ENCODE data around the gene NLRX1. TPM values are rescaled to one million over a fixed set of nuclear protein-coding genes. Genes with fewer than 3 reads are reported as not detected.

Gene NLRX1
- total and polyA plus RNA-seq, 10 of the 15 experiments (the other 5 are each of a cell fraction or from before 2014, with no cell fraction given) = 0.85 to 18.5 (median 10.0) TPM

- SMC1A ChIA-PET (ENCODE audit: uncharacterized antibody, unreplicated experiment) = interaction anchor here (0.7 to 4.0 kb wide), 7 partner anchors 8 to 137 kb away, joined by 3 to 42 read pairs (median 6); partner anchors contain the start of gene VPS11
- H3K36me3 ChIP-seq (ENCODE audit: control insufficient read depth in 2 of 2, insufficient read depth in 2 of 2, low read length in 1 of 2) = no peaks in the 10 kb centered on the region
- H3K9me3 ChIP-seq (replicated peaks; ENCODE audit: control insufficient read depth, insufficient read depth, low read length) = no peaks in the 10 kb centered on the region; the same call in 2 of the 3 replicates
- DNase-seq (ENCODE audit: low read depth, low spot score) (no peak), FAIRE-seq (no peak), ATAC-seq (no peak)
- no peak overlapping the region for H3K27ac ChIP-seq (ENCODE audit: control insufficient read depth, insufficient read depth)
- TF ChIP-seq NRF1 (conservative IDR thresholded peaks at IDR 0.05; ENCODE audit: low read depth, low read length) (no peak), CBFB (IDR thresholded peaks at IDR 0.05; ENCODE audit: low read depth) (no peak), CBX3 (IDR thresholded peaks at IDR 0.05; ENCODE audit: borderline replicate concordance, low read depth) (no peak), TARDBP (IDR thresholded peaks at IDR 0.05; ENCODE audit: borderline replicate concordance) (no peak), ZBED1 (IDR thresholded peaks at IDR 0.05; ENCODE audit: borderline replicate concordance) (no peak), CHD2 (IDR thresholded peaks at IDR 0.05; ENCODE audit: borderline replicate concordance, low read depth, low read length) (no peak), YBX1 (IDR thresholded peaks at IDR 0.05) (no peak), ZNF217 (IDR thresholded peaks at IDR 0.05) (no peak), MAX (IDR thresholded peaks at IDR 0.05; ENCODE audit: low read depth, low read length) (no peak), TAF1 (IDR thresholded peaks at IDR 0.05; ENCODE audit: borderline replicate concordance, low read depth, low read length) (no peak), MEF2B (IDR thresholded peaks at IDR 0.05; ENCODE audit: partially characterized antibody, poor library complexity, severe bottlenecking) (no peak), TCF7 (IDR thresholded peaks at IDR 0.05; ENCODE audit: borderline replicate concordance) (no peak), POU2F2 (IDR thresholded peaks at IDR 0.05; ENCODE audit: borderline replicate concordance, low read depth, low read length) (no peak), IKZF1 (conservative IDR thresholded peaks at IDR 0.05) (no peak), NR2C2 (IDR thresholded peaks at IDR 0.05; ENCODE audit: borderline replicate concordance, control insufficient read depth, insufficient read length, low read depth) (no peak), CUX1 (IDR thresholded peaks at IDR 0.05; ENCODE audit: insufficient replicate concordance, low read depth, low read length) (no peak), ELK1 (IDR thresholded peaks at IDR 0.05; ENCODE audit: low read depth, low read length) (no peak), POLR2AphosphoS2 (IDR thresholded peaks at IDR 0.05; ENCODE audit: low read depth, low read length) (no peak)
- H4K20me1 ChIP-seq (ENCODE audit: control insufficient read depth, insufficient read depth) = no peaks in the 10 kb centered on the region
- BruUV-seq (replicated peaks) = no TSS peak
- peaks cover 29% of the 10 kb centered on the region for H3K79me2 ChIP-seq (ENCODE audit: control insufficient read depth, insufficient read depth, low read length)
- POLR2A ChIA-PET = interaction anchor here (0.5 to 1.7 kb wide), 3 partner anchors 57 to 187 kb away, joined by 3 to 7 read pairs (median 5); partner anchors contain the start of gene HINFP
- intact Hi-C loops (cut with micrococcal nuclease; ENCODE audit: unreplicated experiment) = no loop called here
- H3K4me1 ChIP-seq (ENCODE audit: control insufficient read depth, insufficient read depth, low read length) = peaks cover 9% of the 10 kb centered on the region
- no peak overlapping the region for H3K4me3 ChIP-seq
- in situ Hi-C loops (cut with MboI) = no loop called here
- WGBS (ENCODE audit: insufficient coverage, insufficient replicate concordance, low lambda C conversion rate, missing lambda C conversion rate) = 81% methylated on average over 9 of the region's 9 CpGs
- no peak overlapping the region for H2AFZ ChIP-seq (ENCODE audit: control insufficient read depth, low read depth, low read length)
- RAD21 ChIA-PET (ENCODE audit: unreplicated experiment) = interaction anchor here (1.8 to 3.6 kb wide), 2 partner anchors 58 to 79 kb away, joined by 6 to 44 read pairs; no protein-coding TSS in a partner anchor
- CTCF ChIA-PET = interaction anchor here (0.6 to 4.5 kb wide), 6 partner anchors 8 to 118 kb away, joined by 3 to 63 read pairs (median 24); partner anchors contain the start of gene NLRX1
- no peak overlapping the region for H3K4me2 ChIP-seq (ENCODE audit: control insufficient read depth, insufficient read depth)
- no peaks in the 10 kb centered on the region for H3K27me3 ChIP-seq (replicated peaks in 1 of 2; ENCODE audit: control insufficient read depth in 2 of 2, insufficient read depth in 2 of 2, low read length in 1 of 2)
- H3K9ac ChIP-seq (ENCODE audit: control insufficient read depth, insufficient read depth, low read length) = no peak overlapping the region
Measured at GRCh38 chr11:119204066-119204465, 35.5 kb downstream of the NLRX1 start.

Data from GM12878 (cell line).